IMR-90 (cell line): Measurements from ENCODE around the gene SPDYE2. TPM values are rescaled to one million over a fixed set of nuclear protein-coding genes. Genes with fewer than 3 reads are reported as not detected.
"Not testable (repeated sequence)": the region's sequence is repeated elsewhere in the genome, so short reads cannot be mapped to it uniquely, and the experiment has no call there.

Experiments used
- ATAC-seq: fragments of 200-7000 bp; cut with Tn5 transposase; 2 replicates; pipeline ENCODE4 v1.9.1; 2020; ENCODE audit warnings: low read depth, mild to moderate bottlenecking, moderate library complexity
- BruUV-seq: library from RNA; stranded (reverse); fragments of 400-500 nt; replicated peaks from 2 replicates; lab custom pipeline; 2021; lab: Mats Ljungman, UMichigan
- CTCF ChIA-PET: fragments of 300-600 bp; formaldehyde crosslinking; extraction: SDS; loops from one replicate; lab custom pipeline; 2021; ENCODE audit warnings: antibody characterized with exemption; lab: Yijun Ruan, JAX
- POLR2A ChIA-PET: fragments of 300-600 bp; sonication (Branson Sonifier 250); formaldehyde crosslinking; loops from one replicate; lab custom pipeline; 2022; ENCODE audit warnings: antibody characterized with exemption; ENCODE audit not compliant: unreplicated experiment; lab: Charles Lee
- DNase-seq: peaks from one replicate; pipeline ENCODE4 v3.0.0; 2013
- H2AFZ ChIP-seq: replicated peaks from 2 replicates; pipeline ENCODE3; 2013; ENCODE audit warnings: low read length, mild to moderate bottlenecking; ENCODE audit not compliant: poor library complexity
- H2AK5ac ChIP-seq: 2 replicates; pipeline ENCODE4 v1.6.1; 2013; ENCODE audit warnings: low read depth, low read length, inconsistent platforms
- H2AK9ac ChIP-seq: replicated peaks from 2 replicates; pipeline ENCODE3; 2013; ENCODE audit warnings: mild to moderate bottlenecking, low read depth, low read length, moderate library complexity; ENCODE audit not compliant: poor library complexity
- H2BK120ac ChIP-seq: 2 replicates; pipeline ENCODE4 v1.6.1; 2013; ENCODE audit warnings: low read depth, low read length, inconsistent platforms
- H2BK15ac ChIP-seq: 3 replicates; pipeline ENCODE4 v1.6.1; 2013; ENCODE audit warnings: low read depth, low read length, inconsistent platforms
- H2BK20ac ChIP-seq: 2 replicates; pipeline ENCODE4 v1.6.1; 2013; ENCODE audit warnings: low read depth, mild to moderate bottlenecking, inconsistent platforms, low read length, moderate library complexity
- H2BK5ac ChIP-seq: 2 replicates; pipeline ENCODE4 v1.6.1; 2013; ENCODE audit warnings: mild to moderate bottlenecking, low read depth, low read length, inconsistent platforms; ENCODE audit not compliant: poor library complexity, severe bottlenecking
- H3K14ac ChIP-seq: replicated peaks from 2 replicates; pipeline ENCODE4 v1.6.1; 2013; ENCODE audit warnings: low read depth, low read length, inconsistent platforms
- H3K18ac ChIP-seq: 2 replicates; pipeline ENCODE4 v1.6.1; 2013; ENCODE audit warnings: low read depth, low read length, control low read depth
- H3K23ac ChIP-seq: 2 replicates; pipeline ENCODE4 v1.6.1; 2013; ENCODE audit warnings: low read depth, low read length, inconsistent platforms
- H3K27ac ChIP-seq: 2 replicates; pipeline ENCODE4 v1.5.1; 2013; ENCODE audit warnings: mild to moderate bottlenecking, control low read depth, low read length; ENCODE audit not compliant: insufficient read depth
- H3K27me3 ChIP-seq: 2 replicates; pipeline ENCODE4 v1.6.1; 2013; ENCODE audit warnings: low read length; ENCODE audit not compliant: control insufficient read depth, insufficient read depth
- H3K36me3 ChIP-seq: 2 replicates; pipeline ENCODE4 v1.6.1; 2013; ENCODE audit warnings: low read length, mixed read lengths; ENCODE audit not compliant: control insufficient read depth, insufficient read depth
- H3K4ac ChIP-seq: 2 replicates; pipeline ENCODE4 v1.6.1; 2013; ENCODE audit warnings: low read depth, low read length, inconsistent platforms
- H3K4me1 ChIP-seq: 2 replicates; pipeline ENCODE4 v1.6.1; 2013; ENCODE audit warnings: low read length, mixed read lengths; ENCODE audit not compliant: control insufficient read depth, insufficient read depth
- H3K4me2 ChIP-seq: 2 replicates; pipeline ENCODE4 v1.6.1; 2013; ENCODE audit warnings: low read depth, mild to moderate bottlenecking, control low read depth, low read length, moderate library complexity
- H3K4me3 ChIP-seq: 2 replicates; pipeline ENCODE4 v1.5.1; 2013; ENCODE audit warnings: low read depth, mild to moderate bottlenecking, control low read depth, low read length, moderate library complexity; ENCODE audit not compliant: insufficient read depth
- H3K56ac ChIP-seq: 2 replicates; pipeline ENCODE4 v1.6.1; 2013; ENCODE audit warnings: low read length, inconsistent platforms; ENCODE audit not compliant: insufficient read depth; ENCODE audit errors: extremely low read depth
- H3K79me1 ChIP-seq, 2 experiments: 2 replicates each; pipeline ENCODE4 v1.6.1; 2013; ENCODE audit warnings: low read length in 2 of 2, inconsistent platforms in 1 of 2, low read depth in 1 of 2
- H3K9ac ChIP-seq: 2 replicates; pipeline ENCODE4 v1.6.1; 2013; ENCODE audit warnings: low read depth, low read length, control low read depth
- H3K9me1 ChIP-seq: 2 replicates; pipeline ENCODE4 v1.6.1; 2013; ENCODE audit warnings: low read length, inconsistent platforms; ENCODE audit not compliant: insufficient read depth
- H3K9me3 ChIP-seq: 2 replicates; pipeline ENCODE4 v1.6.1; 2013; ENCODE audit warnings: low read length; ENCODE audit not compliant: control insufficient read depth, insufficient read depth
- H4K20me1 ChIP-seq: 2 replicates; pipeline ENCODE4 v1.6.1; 2013; ENCODE audit warnings: low read length, inconsistent platforms; ENCODE audit not compliant: insufficient read depth
- H4K5ac ChIP-seq: 2 replicates; pipeline ENCODE4 v1.6.1; 2013; ENCODE audit warnings: mild to moderate bottlenecking, low read depth, low read length, control low read depth
- H4K8ac ChIP-seq, 2 experiments: 2 replicates each; pipeline ENCODE4 v1.6.1; 2013; ENCODE audit warnings: low read depth in 2 of 2, low read length in 2 of 2, control low read depth in 1 of 2, inconsistent platforms in 1 of 2
- H4K91ac ChIP-seq: 2 replicates; pipeline ENCODE4 v1.6.1; 2013; ENCODE audit warnings: low read depth, low read length, inconsistent platforms; ENCODE audit not compliant: insufficient read depth
- WGBS, 2 experiments: methylation state at CpG; one replicate each; pipeline versions ENCODE4 v1.1.5 to v1.1.7; 2013; ENCODE audit warnings: missing lambda C conversion rate in 2 of 2; ENCODE audit not compliant: insufficient read length in 1 of 2; ENCODE audit errors: extremely low coverage in 2 of 2; 5-methylcytosine and 5-hydroxymethylcytosine counted together
- dilution Hi-C: fragments of 300-500 bp; cut with HindIII; formaldehyde crosslinking; loops from one replicate; pipeline ENCODE4 v1.14.3; 2018; ENCODE audit warnings: low sequenced_read_pairs; ENCODE audit not compliant: unreplicated experiment
- in situ Hi-C: fragments of 300-500 bp; cut with MboI; formaldehyde crosslinking; loops from 3 replicates; pipeline ENCODE4 v1.14.3; 2019; ENCODE audit warnings: low sequenced_read_pairs, inconsistent platforms, mixed read lengths
- intact Hi-C: fragments of 100-400 bp; cut with micrococcal nuclease; formaldehyde crosslinking; loops from 2 replicates; pipeline ENCODE4 v1.10.0; 2022
- polyA plus RNA-seq, 3 experiments: library from polyadenylated mRNA; depleted of rRNA; stranded (reverse); fragments of >200 nt; gene quantifications; 2 replicates each; pipeline ENCODE4 v1.2.3, GENCODE V29; 2012; ENCODE audit warnings: low replicate concordance in 1 of 3
- total RNA-seq: library from RNA; depleted of rRNA; stranded (reverse); fragments of >200 nt; gene quantifications from 2 replicates; pipeline ENCODE4 v1.2.3, GENCODE V29; 2012

SPDYE2 gene
- total and polyA plus RNA-seq, 2 of the 4 experiments (the other 2 are of a cell fraction), result not detected

- H3K4me2 ChIP-seq, H2BK15ac ChIP-seq, ATAC-seq, in situ Hi-C loops, H3K18ac ChIP-seq, H2BK120ac ChIP-seq, H2AFZ ChIP-seq, H3K23ac ChIP-seq, H2AK9ac ChIP-seq, H3K56ac ChIP-seq, intact Hi-C loops, H3K27ac ChIP-seq, H4K20me1 ChIP-seq, POLR2A ChIA-PET, H3K36me3 ChIP-seq, H3K27me3 ChIP-seq, DNase-seq, H4K8ac ChIP-seq, CTCF ChIA-PET, H2BK20ac ChIP-seq, H2BK5ac ChIP-seq, H3K4me3 ChIP-seq, H3K4me1 ChIP-seq, H3K9me3 ChIP-seq, H2AK5ac ChIP-seq, H3K14ac ChIP-seq, dilution Hi-C loops, H4K5ac ChIP-seq, H4K91ac ChIP-seq, BruUV-seq, H3K9ac ChIP-seq, H3K79me1 ChIP-seq, H3K9me1 ChIP-seq, H3K4ac ChIP-seq: not testable (repeated sequence)
- no CpG with 5 or more reads among the region's 5 CpGs for WGBS, 2 experiments
These were observed 27.5 kb downstream of the SPDYE2 start for GRCh38 chr7:102578486-102578885.

DNA sequence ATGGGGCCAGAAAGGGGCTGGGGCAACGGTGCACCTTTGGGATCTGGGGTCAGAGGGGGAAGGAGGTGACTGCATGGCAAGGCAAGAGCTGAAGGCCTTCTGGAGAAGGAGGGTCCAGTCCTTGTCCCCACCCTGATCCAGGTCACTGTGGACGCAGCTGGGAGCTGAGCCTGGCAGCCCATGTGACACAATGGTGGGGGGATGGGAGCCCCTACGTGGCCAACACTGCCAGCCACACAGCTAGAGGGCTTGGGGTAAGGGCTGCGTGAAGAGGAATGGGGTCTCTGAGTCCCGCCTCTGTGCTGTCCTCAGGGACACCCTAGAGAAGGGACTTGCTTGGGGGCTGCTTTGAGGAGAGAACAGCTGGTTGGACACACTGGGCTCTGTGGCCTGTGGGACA, 30.7 kb downstream of the SPDYE2 start:
- H3K36me3 ChIP-seq, H3K4ac ChIP-seq, H3K23ac ChIP-seq, H4K8ac ChIP-seq, H3K14ac ChIP-seq, H4K91ac ChIP-seq, H2BK15ac ChIP-seq, H3K9me3 ChIP-seq, H3K9me1 ChIP-seq, H3K56ac ChIP-seq, H3K4me3 ChIP-seq, H2BK5ac ChIP-seq, H4K20me1 ChIP-seq, H4K5ac ChIP-seq, H3K27ac ChIP-seq, H2AK9ac ChIP-seq, intact Hi-C loops, H3K18ac ChIP-seq, H3K4me1 ChIP-seq, ATAC-seq, in situ Hi-C loops, BruUV-seq, POLR2A ChIA-PET, H3K27me3 ChIP-seq, H2BK20ac ChIP-seq, dilution Hi-C loops, DNase-seq, CTCF ChIA-PET, H2AK5ac ChIP-seq, H2BK120ac ChIP-seq, H3K9ac ChIP-seq, H3K4me2 ChIP-seq, H2AFZ ChIP-seq, H3K79me1 ChIP-seq: not testable (repeated sequence)
- no CpG with 5 or more reads among the region's 5 CpGs for WGBS, 2 experiments
